Stimulated activated CD4-positive, alpha-beta T cell treated with anti-CD3 and anti-CD28 coated beads, Interleukin-2, amount 100 ng/mL, for 4 hours (primary cell): ENCODE data around the gene CARD14.
A peak's percentile ranks its signal among the peaks of the same experiment; 100 is the strongest.
"Not testable (repeated sequence)": the region's sequence is repeated elsewhere in the genome, so short reads cannot be mapped to it uniquely, and the experiment has no call there.

Source experiments
- DNase-seq: peaks from one replicate; pipeline ENCODE4 v3.0.0-alpha.2; 2020; ENCODE audit warnings: low read depth

CARD14 gene

GRCh38 chr17:80227156-80227555 is 57.3 kb downstream of the CARD14 start:
- no peak for DNase-seq

GRCh38 chr17:80227666-80228065 is 57.8 kb downstream of the CARD14 start:
- no peak for DNase-seq

- DNase-seq = no peak
These were observed 58.6 kb downstream of the CARD14 start for GRCh38 chr17:80228477-80228876.

GRCh38 chr17:80229011-80229410 is 59.2 kb downstream of the CARD14 start:
- DNase-seq = no peak

GRCh38 chr17:80232438-80232837 is 62.6 kb downstream of the CARD14 start:
- no peak for DNase-seq

- no peak for DNase-seq
These were observed 63.4 kb downstream of the CARD14 start for GRCh38 chr17:80233202-80233601.

- no peak for DNase-seq
These were observed 67.1 kb downstream of the CARD14 start for GRCh38 chr17:80236911-80237310.

GRCh38 chr17:80237386-80237785 is 67.6 kb downstream of the CARD14 start:
- no peak for DNase-seq

- DNase-seq = no peak
These were observed 72.7 kb downstream of the CARD14 start for GRCh38 chr17:80242505-80242904.

GRCh38 chr17:80243526-80244433 is 74.0 kb downstream of the CARD14 start:
- no peak for DNase-seq

- not testable (repeated sequence) for DNase-seq
These were observed 74.6 kb downstream of the CARD14 start for GRCh38 chr17:80244448-80244847.

GRCh38 chr17:80244871-80245509 is 75.2 kb downstream of the CARD14 start:
- DNase-seq = no peak

- no peak for DNase-seq
These were observed 75.9 kb downstream of the CARD14 start for GRCh38 chr17:80245566-80246265.

- DNase-seq = no peak
These were observed 76.4 kb downstream of the CARD14 start for GRCh38 chr17:80246266-80246681.

GRCh38 chr17:80246726-80247125 is 76.9 kb downstream of the CARD14 start:
- DNase-seq = no peak

GRCh38 chr17:80247561-80247960 is 77.7 kb downstream of the CARD14 start:
- DNase-seq = no peak

- DNase-seq = no peak
These were observed 78.4 kb downstream of the CARD14 start for GRCh38 chr17:80248001-80248893.

- no peak for DNase-seq
These were observed 79.3 kb downstream of the CARD14 start for GRCh38 chr17:80248894-80249710.

GRCh38 chr17:80251966-80252365 is 82.1 kb downstream of the CARD14 start:
- DNase-seq = no peak

- DNase-seq = peak; percentile 83
These were observed 83.0 kb downstream of the CARD14 start for GRCh38 chr17:80252871-80253270.
